Measurements from ENCODE around the gene SKA2. TPM values are rescaled to one million over a fixed set of nuclear protein-coding genes. Genes with fewer than 3 reads are reported as not detected.
A peak's percentile ranks its signal among the peaks of the same experiment; 100 is the strongest.
"Not testable (repeated sequence)": the region's sequence is repeated elsewhere in the genome, so short reads cannot be mapped to it uniquely, and the experiment has no call there.

SKA2 gene
- total and polyA plus RNA-seq, 2 experiments from 2014 or later = 39.9 to 44.4 TPM

GRCh38 chr17:59141860-59142259 is 13.1 kb downstream of the SKA2 start:
- DNase-seq = no peak
- Histone ChIP-seq H3K4me3 (no peak overlapping the region), H3K9me3 (ENCODE audit: low read depth) (no peaks in the 10 kb centered on the region), H3K27ac (no peak overlapping the region), H3F3A (ENCODE audit: insufficient read depth) (no peaks in the 10 kb centered on the region), H3K36me3 (ENCODE audit: low read depth) (no peaks in the 10 kb centered on the region), H3K27me3 (replicated peaks; ENCODE audit: insufficient read depth) (no peaks in the 10 kb centered on the region), H2AFZ (no peak overlapping the region), H3K4me2 (ENCODE audit: unreplicated experiment) (no peak overlapping the region), H3K4me1 (ENCODE audit: insufficient read depth) (no peaks in the 10 kb centered on the region), H3K79me2 (ENCODE audit: insufficient read depth) (peaks cover 99% of the 10 kb centered on the region), H3K9me2 (ENCODE audit: insufficient read depth) (no peaks in the 10 kb centered on the region), H3K9ac (no peak overlapping the region), H4K20me1 (ENCODE audit: insufficient read depth) (no peaks in the 10 kb centered on the region)
- 96 to 100% methylated on average over 1 of the region's 1 CpG for WGBS, 2 experiments (ENCODE audit: low coverage in 1 of 2, low lambda C conversion rate in 2 of 2, missing lambda C conversion rate in 2 of 2)
- no peak for TF ChIP-seq EZH2 (IDR thresholded peaks at IDR 0.05; ENCODE audit: insufficient read depth, poor library complexity, severe bottlenecking)
- no peak for TF ChIP-seq EZH2phosphoT487 (IDR thresholded peaks at IDR 0.05; ENCODE audit: insufficient read depth, low read depth)
- in situ Hi-C loops (cut with MboI) = no loop called here

GRCh38 chr17:59139939-59140338 is 15.0 kb downstream of the SKA2 start:
- no peak overlapping the region for H3K9ac ChIP-seq
- H3K27me3 ChIP-seq (replicated peaks; ENCODE audit: insufficient read depth) = no peaks in the 10 kb centered on the region
- H3K9me3 ChIP-seq (ENCODE audit: low read depth) = no peaks in the 10 kb centered on the region
- no peaks in the 10 kb centered on the region for H3K9me2 ChIP-seq (ENCODE audit: insufficient read depth)
- 100% methylated on average over 4 of the region's 4 CpGs for WGBS, 2 experiments (ENCODE audit: low coverage in 1 of 2, low lambda C conversion rate in 2 of 2, missing lambda C conversion rate in 2 of 2)
- H3K4me2 ChIP-seq (ENCODE audit: unreplicated experiment) = no peak overlapping the region
- DNase-seq = no peak
- TF ChIP-seq EZH2phosphoT487 (IDR thresholded peaks at IDR 0.05; ENCODE audit: insufficient read depth, low read depth) (no peak), EZH2 (IDR thresholded peaks at IDR 0.05; ENCODE audit: insufficient read depth, poor library complexity, severe bottlenecking) (no peak)
- no peak overlapping the region for H3K4me3 ChIP-seq
- H3K4me1 ChIP-seq (ENCODE audit: insufficient read depth) = no peaks in the 10 kb centered on the region
- H3K79me2 ChIP-seq (ENCODE audit: insufficient read depth) = peaks cover 97% of the 10 kb centered on the region
- H3K27ac ChIP-seq = no peak overlapping the region
- H2AFZ ChIP-seq = no peak overlapping the region
- in situ Hi-C loops (cut with MboI) = no loop called here
- no peaks in the 10 kb centered on the region for H3K36me3 ChIP-seq (ENCODE audit: low read depth)
- H4K20me1 ChIP-seq (ENCODE audit: insufficient read depth) = no peaks in the 10 kb centered on the region
- no peaks in the 10 kb centered on the region for H3F3A ChIP-seq (ENCODE audit: insufficient read depth)

GRCh38 chr17:59138339-59138738 is 16.6 kb downstream of the SKA2 start:
- H3K9ac ChIP-seq; in situ Hi-C loops (cut with MboI): not testable (repeated sequence)
- WGBS, 2 experiments (ENCODE audit: low coverage in 1 of 2, low lambda C conversion rate in 2 of 2, missing lambda C conversion rate in 2 of 2) = 96 to 97% methylated on average over 10 of the region's 10 CpGs

GRCh38 chr17:59131131-59131530 is 23.9 kb downstream of the SKA2 start:
- no peaks in the 10 kb centered on the region for H3K27me3 ChIP-seq (replicated peaks; ENCODE audit: insufficient read depth)
- H3K9me3 ChIP-seq (ENCODE audit: low read depth) = no peaks in the 10 kb centered on the region
- 82% methylated on average over 1 of the region's 1 CpG for WGBS, 2 experiments (ENCODE audit: low coverage in 1 of 2, low lambda C conversion rate in 2 of 2, missing lambda C conversion rate in 2 of 2)
- H3K27ac ChIP-seq = no peak overlapping the region
- H2AFZ ChIP-seq = no peak overlapping the region
- H3K79me2 ChIP-seq (ENCODE audit: insufficient read depth) = peaks cover 68% of the 10 kb centered on the region
- no peak for TF ChIP-seq EZH2phosphoT487 (IDR thresholded peaks at IDR 0.05; ENCODE audit: insufficient read depth, low read depth)
- TF ChIP-seq EZH2 (IDR thresholded peaks at IDR 0.05; ENCODE audit: insufficient read depth, poor library complexity, severe bottlenecking) = no peak
- H3K36me3 ChIP-seq (ENCODE audit: low read depth) = no peaks in the 10 kb centered on the region
- peak; percentile 30 for DNase-seq
- H3K4me1 ChIP-seq (ENCODE audit: insufficient read depth) = no peaks in the 10 kb centered on the region
- H3K9me2 ChIP-seq (ENCODE audit: insufficient read depth) = no peaks in the 10 kb centered on the region
- H3K4me3 ChIP-seq = no peak overlapping the region
- no peak overlapping the region for H3K4me2 ChIP-seq (ENCODE audit: unreplicated experiment)
- no peaks in the 10 kb centered on the region for H4K20me1 ChIP-seq (ENCODE audit: insufficient read depth)
- H3K9ac ChIP-seq = no peak overlapping the region
- in situ Hi-C loops (cut with MboI) = no loop called here
- H3F3A ChIP-seq (ENCODE audit: insufficient read depth) = no peaks in the 10 kb centered on the region; the same call in 1 of the 2 replicates

More at GRCh38 chr17:59138339-59138738, 16.6 kb downstream of the SKA2 start:
- H2AFZ ChIP-seq; H3K27ac ChIP-seq; H3K4me3 ChIP-seq; H3F3A ChIP-seq (ENCODE audit: insufficient read depth); H3K4me2 ChIP-seq (ENCODE audit: unreplicated experiment); DNase-seq; H3K9me3 ChIP-seq (ENCODE audit: low read depth); H4K20me1 ChIP-seq (ENCODE audit: insufficient read depth); H3K36me3 ChIP-seq (ENCODE audit: low read depth); H3K27me3 ChIP-seq (replicated peaks; ENCODE audit: insufficient read depth); H3K9me2 ChIP-seq (ENCODE audit: insufficient read depth); H3K4me1 ChIP-seq (ENCODE audit: insufficient read depth): not testable (repeated sequence)
- H3K79me2 ChIP-seq (ENCODE audit: insufficient read depth) = peaks cover 97% of the 10 kb centered on the region

GRCh38 chr17:59129814-59130213 is 25.2 kb downstream of the SKA2 start:
- TF ChIP-seq EZH2 (IDR thresholded peaks at IDR 0.05; ENCODE audit: insufficient read depth, poor library complexity, severe bottlenecking) (no peak), EZH2phosphoT487 (IDR thresholded peaks at IDR 0.05; ENCODE audit: insufficient read depth, low read depth) (no peak)
- Histone ChIP-seq H3K9me2 (ENCODE audit: insufficient read depth) (no peaks in the 10 kb centered on the region), H3K4me3 (no peak overlapping the region), H2AFZ (no peak overlapping the region), H4K20me1 (ENCODE audit: insufficient read depth) (no peaks in the 10 kb centered on the region), H3K79me2 (ENCODE audit: insufficient read depth) (peaks cover 56% of the 10 kb centered on the region), H3K9me3 (ENCODE audit: low read depth) (no peaks in the 10 kb centered on the region), H3K4me1 (ENCODE audit: insufficient read depth) (no peaks in the 10 kb centered on the region), H3K4me2 (ENCODE audit: unreplicated experiment) (no peak overlapping the region), H3F3A (ENCODE audit: insufficient read depth) (no peaks in the 10 kb centered on the region; the same call in 1 of the 2 replicates), H3K36me3 (ENCODE audit: low read depth) (no peaks in the 10 kb centered on the region), H3K27me3 (replicated peaks; ENCODE audit: insufficient read depth) (no peaks in the 10 kb centered on the region), H3K9ac (no peak overlapping the region), H3K27ac (no peak overlapping the region)
- in situ Hi-C loops (cut with MboI) = no loop called here
- 0 to 46% methylated on average over 1 to 2 of the region's 2 CpGs for WGBS, 2 experiments (ENCODE audit: low coverage in 1 of 2, low lambda C conversion rate in 2 of 2, missing lambda C conversion rate in 2 of 2)
- DNase-seq = no peak

All from GM23248 (cell line).